ENCODE results near the gene SIGLEC14. TPM values are rescaled to one million over a fixed set of nuclear protein-coding genes. Genes with fewer than 3 reads are reported as not detected.

SIGLEC14 gene
- total RNA-seq, 1 experiment from 2014 or later, result not detected

GRCh38 chr19:51693819-51694218 lies 47.2 kb upstream of the SIGLEC14 start:
- peaks cover 39% of the 10 kb centered on the region for H3K4me1 Mint-ChIP-seq (ENCODE audit: low read depth, unreplicated experiment)
- no peaks in the 10 kb centered on the region for H3K9me3 Mint-ChIP-seq (ENCODE audit: low read depth, unreplicated experiment)
- TF ChIP-seq CTCF (IDR thresholded peaks at IDR 0.05; ENCODE audit: unreplicated experiment), result no peak
- no peaks in the 10 kb centered on the region for H3K27me3 Mint-ChIP-seq (ENCODE audit: unreplicated experiment)
- H3K27ac Mint-ChIP-seq (ENCODE audit: unreplicated experiment), result no peak overlapping the region
- peaks cover 57% of the 10 kb centered on the region for H3K36me3 Mint-ChIP-seq (ENCODE audit: insufficient read depth, unreplicated experiment)
- H3K4me3 Mint-ChIP-seq (ENCODE audit: low read depth, unreplicated experiment), result no peak overlapping the region
- no peak for DNase-seq
- no TSS peak for BruUV-seq (replicated peaks)
- intact Hi-C loops (cut with micrococcal nuclease; ENCODE audit: unreplicated experiment), result no loop called here
- CTCF ChIA-PET, result no interaction called here

DNA sequence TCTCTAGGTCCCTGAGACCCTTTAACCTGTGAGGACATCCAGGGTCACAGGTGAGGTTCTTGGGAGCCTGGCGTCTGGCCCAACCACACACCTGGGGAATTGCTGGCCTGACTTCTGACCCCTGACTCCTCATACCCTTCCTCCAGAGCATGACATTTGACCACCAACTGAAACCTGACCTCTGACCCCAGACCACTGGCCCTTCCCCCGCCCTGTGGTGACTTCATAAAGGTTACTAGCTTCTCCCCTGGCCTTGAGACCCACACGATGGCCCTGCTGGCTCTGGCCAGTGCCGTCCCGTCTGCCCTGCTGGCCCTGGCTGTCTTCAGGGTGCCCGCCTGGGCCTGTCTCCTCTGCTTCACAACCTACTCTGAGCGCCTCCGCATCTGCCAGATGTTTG lies 46.6 kb upstream of the SIGLEC14 start, which contains the start of gene SPACA6:
TSS of gene SPACA6 (plus strand) at position 71 of the 400 bp plus-strand sequence. CDS start at position 268, 197 bp downstream.
- CTCF ChIA-PET, result interaction anchor here (0.6 kb wide), 1 partner anchor 10 kb away, joined by 3 read pairs; no protein-coding TSS in a partner anchor
- no peak within 1 kb of the TSS for H3K27ac Mint-ChIP-seq (ENCODE audit: unreplicated experiment)
- no peaks in the 10 kb centered on the region for H3K9me3 Mint-ChIP-seq (ENCODE audit: low read depth, unreplicated experiment)
- H3K27me3 Mint-ChIP-seq (ENCODE audit: unreplicated experiment), result no peaks in the 10 kb centered on the region
- DNase-seq, result no peak
- H3K4me3 Mint-ChIP-seq (ENCODE audit: low read depth, unreplicated experiment), result peak within 1 kb of the TSS; percentile 82
- H3K4me1 Mint-ChIP-seq (ENCODE audit: low read depth, unreplicated experiment), result peaks cover 41% of the 10 kb centered on the region
- no peak for TF ChIP-seq CTCF (IDR thresholded peaks at IDR 0.05; ENCODE audit: unreplicated experiment)
- peaks cover 63% of the 10 kb centered on the region for H3K36me3 Mint-ChIP-seq (ENCODE audit: insufficient read depth, unreplicated experiment)
- intact Hi-C loops (cut with micrococcal nuclease; ENCODE audit: unreplicated experiment), result no loop called here
- no TSS peak for BruUV-seq (replicated peaks)

- Mint-ChIP-seq H3K36me3 (ENCODE audit: insufficient read depth, unreplicated experiment) (peaks cover 71% of the 10 kb centered on the region), H3K27ac (ENCODE audit: unreplicated experiment) (no peak overlapping the region), H3K4me3 (ENCODE audit: low read depth, unreplicated experiment) (no peak overlapping the region), H3K9me3 (ENCODE audit: low read depth, unreplicated experiment) (no peaks in the 10 kb centered on the region), H3K4me1 (ENCODE audit: low read depth, unreplicated experiment) (peaks cover 49% of the 10 kb centered on the region), H3K27me3 (ENCODE audit: unreplicated experiment) (no peaks in the 10 kb centered on the region)
- CTCF ChIA-PET, result no interaction called here
- no peak for TF ChIP-seq CTCF (IDR thresholded peaks at IDR 0.05; ENCODE audit: unreplicated experiment)
- BruUV-seq (replicated peaks), result no TSS peak
- no peak for DNase-seq
- intact Hi-C loops (cut with micrococcal nuclease; ENCODE audit: unreplicated experiment), result no loop called here
Observed at GRCh38 chr19:51692468-51692867, 45.8 kb upstream of the SIGLEC14 start.

GRCh38 chr19:51691584-51692428 lies 45.2 kb upstream of the SIGLEC14 start:
- no peak for TF ChIP-seq CTCF (IDR thresholded peaks at IDR 0.05; ENCODE audit: unreplicated experiment)
- Mint-ChIP-seq H3K9me3 (ENCODE audit: low read depth, unreplicated experiment) (no peaks in the 10 kb centered on the region), H3K4me1 (ENCODE audit: low read depth, unreplicated experiment) (peaks cover 55% of the 10 kb centered on the region), H3K27ac (ENCODE audit: unreplicated experiment) (peak overlapping the region; percentile 25), H3K36me3 (ENCODE audit: insufficient read depth, unreplicated experiment) (peaks cover 70% of the 10 kb centered on the region), H3K4me3 (ENCODE audit: low read depth, unreplicated experiment) (peak overlapping the region; percentile 82), H3K27me3 (ENCODE audit: unreplicated experiment) (no peaks in the 10 kb centered on the region)
- intact Hi-C loops (cut with micrococcal nuclease; ENCODE audit: unreplicated experiment), result no loop called here
- no peak for DNase-seq
- CTCF ChIA-PET, result no interaction called here
- no TSS peak for BruUV-seq (replicated peaks)
